ENCODE measurements around the gene IGSF23.
"Not testable (repeated sequence)": the region's sequence is repeated elsewhere in the genome, so short reads cannot be mapped to it uniquely, and the experiment has no call there.

Gene IGSF23

DNA sequence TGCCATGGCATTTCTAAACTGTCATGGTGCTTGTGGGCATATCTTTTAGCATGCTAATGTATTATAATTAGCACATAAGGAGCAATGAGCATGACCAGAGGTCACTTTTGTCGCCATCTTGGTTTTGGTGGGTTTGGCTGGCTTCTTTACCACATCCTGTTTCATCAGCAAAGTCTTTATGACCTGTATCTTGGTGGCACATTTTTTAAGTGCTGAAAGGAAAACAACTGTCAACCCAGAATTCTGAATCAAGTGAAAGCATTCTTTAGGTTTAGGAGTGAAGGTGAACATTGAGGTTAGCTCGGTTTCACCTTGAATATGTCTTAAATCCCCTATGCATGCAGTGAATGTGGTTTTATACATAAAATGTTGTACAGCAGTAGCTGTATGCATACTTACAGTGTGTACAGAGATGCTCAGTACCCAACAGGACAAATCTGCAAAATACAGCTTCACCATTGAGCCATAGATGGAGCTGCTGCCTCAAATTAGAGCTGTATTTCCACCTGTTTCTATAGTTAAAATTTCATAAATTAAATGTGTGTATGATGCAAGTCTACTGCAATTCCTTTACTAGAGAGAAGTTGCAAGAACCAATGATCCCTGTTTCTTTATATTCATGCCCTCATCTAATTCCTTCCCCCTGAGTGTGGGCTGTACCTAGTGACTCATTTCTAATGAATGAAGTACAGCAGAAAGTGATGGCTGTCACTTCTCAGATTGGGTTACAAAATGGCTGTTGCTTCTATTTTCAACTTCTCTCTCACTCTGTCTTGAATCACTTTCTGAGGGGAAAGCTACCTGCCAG lies 25.2 kb upstream of the IGSF23 start:
- DNase-seq (ENCODE audit: low read depth), result no peak

- DNase-seq (ENCODE audit: low read depth), result no peak
Measured at GRCh38 chr19:44588771-44589112, 24.6 kb upstream of the IGSF23 start.

- DNase-seq (ENCODE audit: low read depth), result no peak
Measured at GRCh38 chr19:44590245-44591059, 22.9 kb upstream of the IGSF23 start.

DNA sequence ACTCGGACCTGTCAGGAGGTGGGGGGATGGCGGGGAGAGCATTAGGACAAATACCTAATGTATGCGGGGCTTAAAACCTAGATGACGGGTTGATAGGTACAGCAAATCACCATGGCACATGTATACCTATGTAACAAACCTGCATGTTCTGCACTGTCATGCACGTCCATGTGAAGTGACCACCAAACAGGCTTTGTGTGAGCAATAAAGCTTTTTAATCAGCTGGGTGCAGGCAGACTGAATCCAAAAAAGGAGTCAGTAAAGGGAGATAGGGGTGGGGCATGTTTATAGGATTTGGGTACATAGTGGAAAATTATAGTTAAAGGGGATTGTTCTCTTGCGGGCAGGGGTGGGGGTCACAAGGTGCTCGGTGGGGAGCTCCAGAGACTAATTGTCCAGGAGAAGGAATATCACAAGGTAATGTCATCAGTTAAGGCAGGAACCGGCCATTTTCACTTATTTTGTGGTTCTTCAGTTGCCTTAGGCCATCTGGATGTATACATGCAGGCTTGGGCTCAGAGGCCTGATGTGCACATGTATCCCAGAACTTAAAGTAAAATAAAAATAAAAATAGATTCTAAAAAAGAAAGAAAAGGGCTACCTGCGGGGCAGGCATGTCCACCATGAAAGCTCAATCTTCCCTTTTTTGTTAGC lies 21.9 kb upstream of the IGSF23 start:
- not testable (repeated sequence) for DNase-seq (ENCODE audit: low read depth)

DNA sequence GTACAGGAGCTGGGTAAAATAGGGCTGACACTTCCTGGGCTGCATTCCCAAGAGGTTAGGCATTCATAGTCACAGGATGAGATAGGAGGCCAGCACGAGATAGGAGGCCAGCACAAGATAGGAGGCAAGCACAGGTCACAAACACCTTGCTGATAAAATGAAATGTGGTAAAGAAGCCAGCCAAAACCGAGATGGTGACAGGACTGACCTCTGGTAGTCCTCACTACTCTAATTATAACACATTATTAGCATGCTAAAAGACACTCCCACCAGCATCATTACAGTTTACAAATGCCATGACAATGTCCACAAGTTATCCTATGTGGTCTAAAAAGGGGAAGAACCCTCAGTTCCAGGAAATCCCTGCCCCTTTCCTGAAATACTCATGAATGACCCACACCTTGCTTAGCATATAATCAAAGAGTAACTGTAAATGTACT lies 20.9 kb upstream of the IGSF23 start:
- DNase-seq (ENCODE audit: low read depth), result no peak

- no peak for DNase-seq (ENCODE audit: low read depth)
Measured at GRCh38 chr19:44593294-44593693, 20.1 kb upstream of the IGSF23 start.

DNA sequence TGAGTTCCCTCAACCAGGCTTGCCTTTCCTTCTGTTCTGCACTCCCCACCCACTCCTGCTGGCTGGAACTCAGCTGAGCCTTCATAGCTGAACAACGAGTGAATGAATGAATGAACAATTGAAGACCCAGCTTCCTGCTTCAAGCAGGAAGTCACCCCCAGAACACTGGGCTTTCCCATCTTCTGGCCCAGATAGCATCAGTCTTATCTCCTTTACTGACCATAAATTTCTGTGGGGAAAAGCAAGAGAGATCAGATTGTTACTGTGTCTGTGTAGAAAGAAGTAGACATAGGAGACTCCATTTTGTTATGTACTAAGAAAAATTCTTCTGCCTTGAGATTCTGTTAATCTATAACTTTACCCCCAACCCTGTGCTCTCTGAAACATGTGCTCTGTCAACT lies 19.5 kb upstream of the IGSF23 start:
- DNase-seq (ENCODE audit: low read depth), result not testable (repeated sequence)

DNA sequence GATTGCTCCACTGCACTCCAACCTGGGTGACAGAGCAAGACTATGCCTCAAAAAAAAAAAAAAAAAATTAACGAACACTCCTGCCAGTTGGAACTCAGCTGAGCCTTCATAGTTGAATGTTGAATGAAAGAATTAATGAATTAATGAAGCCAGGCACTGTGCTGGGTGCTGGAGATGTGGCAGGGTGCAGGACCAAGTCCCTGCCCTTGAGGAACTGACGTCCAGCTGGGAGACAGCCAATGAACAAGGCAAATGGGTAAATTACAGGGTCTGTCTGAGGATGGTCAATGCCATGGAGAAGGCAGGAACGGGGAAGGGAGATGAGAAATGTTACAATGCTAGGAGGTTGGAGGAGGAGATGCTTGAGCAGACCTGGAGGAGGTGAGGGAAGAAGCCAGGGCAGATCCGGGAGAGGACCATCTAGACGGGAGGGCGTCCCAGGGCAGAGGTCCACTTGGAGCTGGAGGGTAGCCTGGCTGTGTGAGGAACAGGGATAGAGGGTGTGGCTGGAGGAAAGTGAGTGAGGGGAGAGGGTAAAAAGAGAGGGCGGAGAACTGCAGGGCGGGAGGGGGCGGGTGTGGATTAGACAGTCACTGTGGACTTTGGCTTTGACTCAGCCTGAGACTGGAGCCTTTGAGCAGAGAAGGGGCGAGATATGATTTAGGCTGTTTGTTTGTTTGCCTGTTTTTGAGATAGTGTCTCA lies 16.8 kb upstream of the IGSF23 start:
- DNase-seq (ENCODE audit: low read depth), result no peak

GRCh38 chr19:44597131-44597491 lies 16.3 kb upstream of the IGSF23 start:
- DNase-seq (ENCODE audit: low read depth), result no peak

GRCh38 chr19:44598355-44598754 lies 15.0 kb upstream of the IGSF23 start:
- DNase-seq (ENCODE audit: low read depth), result no peak

GRCh38 chr19:44598880-44599279 lies 14.5 kb upstream of the IGSF23 start:
- no peak for DNase-seq (ENCODE audit: low read depth)

DNA sequence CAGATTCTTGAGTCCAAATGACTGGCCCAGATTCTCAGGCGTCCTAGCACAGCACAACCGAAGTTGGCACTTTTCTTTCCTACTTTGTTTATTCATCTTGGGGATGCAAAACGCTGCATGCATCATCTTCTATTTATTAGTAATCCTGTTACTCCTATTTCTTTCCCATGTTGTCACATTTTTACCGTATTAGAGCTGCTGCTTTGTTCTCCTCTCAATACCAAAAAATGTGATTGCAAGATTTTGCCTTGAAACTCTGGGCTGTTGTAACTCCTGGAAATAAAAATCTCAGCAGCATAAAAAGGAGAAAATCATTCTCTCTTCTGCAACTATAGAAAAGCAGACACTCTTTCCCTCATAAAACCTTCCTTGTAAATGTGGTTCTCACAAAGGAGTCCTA lies 12.9 kb upstream of the IGSF23 start:
- DNase-seq (ENCODE audit: low read depth), result no peak

- no peak for DNase-seq (ENCODE audit: low read depth)
Measured at GRCh38 chr19:44602081-44602480, 11.3 kb upstream of the IGSF23 start.

DNA sequence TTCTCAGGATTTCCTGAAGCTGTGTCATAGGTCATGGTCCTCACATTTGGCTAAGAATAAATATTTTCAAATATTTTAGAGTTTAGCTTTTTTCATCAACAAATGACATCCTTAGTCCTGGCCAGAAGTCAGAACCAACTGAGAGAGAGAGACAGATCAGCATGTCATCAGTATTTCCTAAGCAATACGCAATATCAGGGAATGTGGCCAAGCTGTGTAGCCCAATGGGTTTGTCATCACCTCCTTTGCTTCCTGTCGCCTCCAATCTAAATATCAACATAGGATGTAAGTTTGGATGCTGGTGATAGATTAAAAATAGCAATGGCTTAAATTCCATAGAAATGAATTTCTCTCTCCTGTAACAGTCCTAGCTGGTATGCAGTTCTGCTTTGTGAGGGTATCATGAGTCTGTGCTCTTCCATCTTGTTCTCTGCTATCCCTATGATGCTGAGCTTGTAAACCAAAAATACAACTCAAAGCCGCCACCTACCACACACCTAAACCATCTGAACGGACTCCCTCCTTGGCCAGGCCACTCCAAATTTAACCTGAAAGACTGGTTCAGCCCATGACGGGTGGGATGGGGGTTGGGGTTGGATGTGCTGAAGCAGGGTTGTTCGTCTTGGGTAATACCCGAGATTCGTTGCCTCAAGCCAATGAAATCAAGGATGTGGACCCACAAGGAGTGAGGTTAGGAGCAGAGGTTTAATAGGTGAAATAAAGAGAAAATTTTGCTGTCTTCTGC lies 10.0 kb upstream of the IGSF23 start:
- DNase-seq (ENCODE audit: low read depth), result no peak

- DNase-seq (ENCODE audit: low read depth), result no peak
Measured at GRCh38 chr19:44604241-44604640, 9.1 kb upstream of the IGSF23 start.

- no peak for DNase-seq (ENCODE audit: low read depth)
Measured at GRCh38 chr19:44605547-44605946, 7.8 kb upstream of the IGSF23 start.

DNA sequence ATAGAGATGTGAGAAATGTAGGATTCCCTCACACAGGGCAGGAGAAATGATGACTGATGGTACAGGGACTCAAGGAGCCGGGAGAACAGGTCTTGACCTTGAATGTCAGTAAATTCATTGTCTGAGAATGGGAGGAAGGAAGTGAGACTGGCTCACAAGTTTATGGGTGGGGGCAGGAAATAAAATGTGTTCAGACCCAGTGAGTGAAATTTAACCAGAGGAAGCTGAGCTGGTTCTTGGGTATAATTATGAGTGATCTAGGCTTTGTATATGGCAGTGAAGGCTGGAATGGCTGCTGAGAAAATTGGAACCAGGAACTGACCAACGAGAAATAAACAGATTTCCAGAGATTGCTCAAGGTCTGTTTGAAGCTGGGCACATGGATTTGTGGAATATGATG lies 6.3 kb upstream of the IGSF23 start:
- DNase-seq (ENCODE audit: low read depth), result no peak

DNA sequence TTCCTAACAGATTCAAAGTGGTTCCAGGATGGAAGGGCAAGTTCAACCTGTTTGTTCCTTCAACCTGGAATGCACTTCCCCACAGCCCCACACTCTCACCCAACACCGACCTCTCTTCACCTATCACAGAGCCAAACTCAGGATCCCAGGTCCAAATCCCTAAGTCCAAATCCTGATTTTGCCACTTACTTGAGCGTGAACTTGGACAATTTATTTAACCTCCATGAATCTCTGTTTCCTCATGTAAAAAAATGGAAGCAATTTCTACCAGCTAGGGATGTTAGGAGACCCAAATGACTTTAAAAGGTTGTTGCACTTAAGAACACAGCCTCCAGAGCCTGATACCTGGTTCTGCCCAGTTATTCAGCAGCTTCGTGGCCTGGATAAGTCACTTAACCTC lies 5.4 kb upstream of the IGSF23 start:
- DNase-seq (ENCODE audit: low read depth), result no peak

GRCh38 chr19:44608391-44608821 lies 5.0 kb upstream of the IGSF23 start:
- DNase-seq (ENCODE audit: low read depth), result no peak

DNA sequence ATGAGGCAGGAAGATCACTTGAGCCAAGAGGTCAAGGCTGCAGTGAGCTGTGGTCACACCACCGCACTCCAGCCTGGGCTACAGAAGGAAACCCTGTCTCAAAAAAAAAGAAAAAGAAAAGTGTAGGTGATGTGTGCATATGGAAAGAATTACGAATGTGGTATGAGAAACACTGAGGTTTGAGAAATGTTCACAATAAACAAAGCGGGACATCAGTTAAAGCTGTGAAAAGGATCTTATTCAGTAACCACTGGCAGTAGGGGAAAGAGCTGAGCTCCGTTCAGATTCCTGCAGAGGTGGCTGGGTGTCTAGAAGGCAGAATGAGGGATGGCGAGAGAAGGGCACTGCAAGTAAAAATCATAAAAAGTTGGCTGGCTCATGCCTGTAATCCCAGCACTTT lies 4.1 kb upstream of the IGSF23 start:
- DNase-seq (ENCODE audit: low read depth), result no peak

- not testable (repeated sequence) for DNase-seq (ENCODE audit: low read depth)
Measured at GRCh38 chr19:44610497-44610896, 2.9 kb upstream of the IGSF23 start.

All from stimulated activated CD8-positive, alpha-beta memory T cell treated with anti-CD3 and anti-CD28 coated beads, Interleukin-15, amount 100 ng/mL, for 24 hours (primary cell).